ENCODE results near the gene ARHGEF16.

The ARHGEF16 gene

DNA sequence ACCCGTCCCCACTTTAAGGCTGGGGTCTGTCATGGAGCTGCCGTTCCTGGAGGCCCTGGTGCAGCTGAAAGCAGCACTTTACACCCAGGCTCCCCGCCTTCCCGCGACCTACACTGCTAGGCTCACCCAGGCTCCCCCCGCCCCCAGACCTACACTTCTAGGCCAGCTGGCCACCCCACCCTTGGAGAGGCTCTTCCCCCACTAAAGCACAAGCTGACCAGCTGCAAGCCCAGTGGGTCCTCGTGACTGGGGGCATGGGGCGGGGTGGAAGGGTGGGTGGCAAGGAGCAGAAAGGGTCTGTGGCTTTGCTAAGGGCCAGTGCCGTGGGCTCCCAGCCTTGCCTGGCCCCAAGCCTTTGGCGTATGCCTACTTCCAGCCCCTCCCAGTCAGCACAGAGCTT lies 9.7 kb upstream of the ARHGEF16 start:
- H3K9me3 ChIP-seq (ENCODE audit: control insufficient read depth, low read length), result no peaks in the 10 kb centered on the region
- H3K4me3 ChIP-seq (ENCODE audit: low read depth, low read length), result no peak overlapping the region
- no peaks in the 10 kb centered on the region for H3K4me1 ChIP-seq
- no peaks in the 10 kb centered on the region for H3K36me3 ChIP-seq (ENCODE audit: control insufficient read depth, insufficient read depth, low read length)
- no peak overlapping the region for H3K4me2 ChIP-seq (ENCODE audit: low read length)
- no peak overlapping the region for H3K9ac ChIP-seq
- no peak for TF ChIP-seq CTCF (IDR thresholded peaks at IDR 0.05)
- no peaks in the 10 kb centered on the region for H3K27me3 ChIP-seq (ENCODE audit: control insufficient read depth, insufficient read depth, low read length)
- no peak overlapping the region for H3K27ac ChIP-seq
- H2AFZ ChIP-seq, result no peak overlapping the region
- no peaks in the 10 kb centered on the region for H3K79me2 ChIP-seq

DNA sequence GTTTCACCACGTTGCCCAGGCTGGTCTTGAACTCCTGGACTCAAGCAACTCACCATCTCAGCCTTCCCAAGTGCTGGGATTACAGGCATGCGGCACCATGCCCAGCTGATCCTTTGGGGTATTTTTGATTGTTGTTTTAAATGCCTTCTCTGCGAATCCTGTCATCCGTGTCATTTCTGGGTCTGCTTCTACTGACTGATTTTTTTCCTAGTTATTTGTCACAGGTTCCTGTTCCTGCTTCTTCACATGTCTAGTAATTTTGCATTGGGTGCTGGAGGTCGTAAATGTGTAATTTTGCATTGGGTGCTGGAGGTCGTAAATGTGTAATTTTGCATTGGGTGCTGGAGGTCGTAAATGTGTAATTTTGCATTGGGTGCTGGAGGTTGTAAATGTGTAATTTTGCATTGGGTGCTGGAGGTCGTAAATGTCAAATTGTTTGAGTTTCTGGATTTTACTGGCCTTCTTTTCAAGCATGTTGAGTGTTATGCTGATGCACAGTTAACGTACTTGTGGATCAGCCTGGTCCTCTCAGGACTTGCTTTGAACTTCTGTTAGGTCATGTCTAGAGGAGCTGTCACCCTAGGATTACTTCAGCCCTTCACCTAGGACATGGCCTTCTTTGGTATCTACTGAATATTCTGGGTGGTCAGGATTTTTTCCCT lies 4.1 kb upstream of the ARHGEF16 start:
- no peak for TF ChIP-seq CTCF (IDR thresholded peaks at IDR 0.05)

GRCh38 chr1:3450983-3451382 lies 3.5 kb upstream of the ARHGEF16 start:
- no peaks in the 10 kb centered on the region for H3K9me3 ChIP-seq (ENCODE audit: control insufficient read depth, low read length)
- no peaks in the 10 kb centered on the region for H3K36me3 ChIP-seq (ENCODE audit: control insufficient read depth, insufficient read depth, low read length)
- TF ChIP-seq CTCF (IDR thresholded peaks at IDR 0.05), result no peak
- no peak overlapping the region for H3K4me3 ChIP-seq (ENCODE audit: low read depth, low read length)
- peaks cover 5% of the 10 kb centered on the region for H3K4me1 ChIP-seq
- no peaks in the 10 kb centered on the region for H3K27me3 ChIP-seq (ENCODE audit: control insufficient read depth, insufficient read depth, low read length)
- H3K4me2 ChIP-seq (ENCODE audit: low read length), result no peak overlapping the region
- no peak overlapping the region for H2AFZ ChIP-seq
- H3K9ac ChIP-seq, result no peak overlapping the region
- H3K79me2 ChIP-seq, result no peaks in the 10 kb centered on the region
- H3K27ac ChIP-seq, result no peak overlapping the region

More for the DNA sequence above, 4.1 kb upstream of the ARHGEF16 start:
- H3K36me3 ChIP-seq (ENCODE audit: control insufficient read depth, insufficient read depth, low read length), result no peaks in the 10 kb centered on the region
- no peaks in the 10 kb centered on the region for H3K27me3 ChIP-seq (ENCODE audit: control insufficient read depth, insufficient read depth, low read length)
- H3K4me2 ChIP-seq (ENCODE audit: low read length), result no peak overlapping the region
- no peaks in the 10 kb centered on the region for H3K9me3 ChIP-seq (ENCODE audit: control insufficient read depth, low read length)
- H3K79me2 ChIP-seq, result no peaks in the 10 kb centered on the region
- H3K9ac ChIP-seq, result no peak overlapping the region
- H2AFZ ChIP-seq, result no peak overlapping the region
- no peak overlapping the region for H3K27ac ChIP-seq
- peaks cover 5% of the 10 kb centered on the region for H3K4me1 ChIP-seq
- H3K4me3 ChIP-seq (ENCODE audit: low read depth, low read length), result no peak overlapping the region

- Histone ChIP-seq H3K4me2 (ENCODE audit: low read length) (no peak overlapping the region), H2AFZ (no peak overlapping the region), H3K9ac (no peak overlapping the region), H3K4me3 (ENCODE audit: low read depth, low read length) (no peak overlapping the region), H3K36me3 (ENCODE audit: control insufficient read depth, insufficient read depth, low read length) (no peaks in the 10 kb centered on the region), H3K27me3 (ENCODE audit: control insufficient read depth, insufficient read depth, low read length) (no peaks in the 10 kb centered on the region), H3K9me3 (ENCODE audit: control insufficient read depth, low read length) (no peaks in the 10 kb centered on the region), H3K79me2 (no peaks in the 10 kb centered on the region), H3K4me1 (peaks cover 5% of the 10 kb centered on the region), H3K27ac (no peak overlapping the region)
- TF ChIP-seq CTCF (IDR thresholded peaks at IDR 0.05), result no peak
Observed at GRCh38 chr1:3451994-3452865, 2.2 kb upstream of the ARHGEF16 start.
